ENCODE data around the gene ZNF683.

- TF ChIP-seq SMC3 (conservative IDR thresholded peaks at IDR 0.05; ENCODE audit: insufficient read depth, low read depth, low read length) (no peak), ARNT (IDR thresholded peaks at IDR 0.05) (no peak), TRIM25 (IDR thresholded peaks at IDR 0.05; ENCODE audit: borderline replicate concordance) (no peak), ZNF239 (CRISPR knock-in tag; IDR thresholded peaks at IDR 0.05) (no peak), MXI1 (IDR thresholded peaks at IDR 0.05; ENCODE audit: low read depth, low read length) (no peak), TEAD2 (tag; IDR thresholded peaks at IDR 0.05) (no peak), POLR2AphosphoS5 (IDR thresholded peaks at IDR 0.05; ENCODE audit: control insufficient read depth, insufficient read depth, low read depth, low read length) (no peak), HSF4 (CRISPR knock-in tag; IDR thresholded peaks at IDR 0.05; ENCODE audit: borderline replicate concordance) (no peak), GATAD2A (IDR thresholded peaks at IDR 0.05) (no peak)
Measured at GRCh38 chr1:26403656-26404055, 31.1 kb upstream of the ZNF683 start.
